Stimulated activated CD8-positive, alpha-beta memory T cell treated with anti-CD3 and anti-CD28 coated beads, Interleukin-15, amount 100 ng/mL, for 4 hours (primary cell): ENCODE data around the gene FLACC1.
"Not testable (repeated sequence)": the region's sequence is repeated elsewhere in the genome, so short reads cannot be mapped to it uniquely, and the experiment has no call there.

Source experiments
- DNase-seq, 2 donors: peaks; one replicate each; pipeline ENCODE4 v3.0.0-alpha.2; 2020; ENCODE audit warnings: low read depth in 2 of 2

FLACC1 gene

GRCh38 chr2:201255408-201256033, 101.6 kb downstream of the FLACC1 start:
- DNase-seq = no peak

GRCh38 chr2:201254081-201254730, 102.9 kb downstream of the FLACC1 start:
- DNase-seq = no peak

GRCh38 chr2:201250741-201251140, 106.4 kb downstream of the FLACC1 start:
- DNase-seq = no peak

GRCh38 chr2:201249889-201250288, 107.3 kb downstream of the FLACC1 start:
- DNase-seq = no peak

GRCh38 chr2:201248288-201248844, 108.8 kb downstream of the FLACC1 start:
- no peak for DNase-seq

- DNase-seq = no peak
Measured at GRCh38 chr2:201246280-201246679, 110.9 kb downstream of the FLACC1 start.

GRCh38 chr2:201244829-201245228, 112.3 kb downstream of the FLACC1 start:
- DNase-seq = no peak

- no peak for DNase-seq
Measured at GRCh38 chr2:201242571-201243277, 114.4 kb downstream of the FLACC1 start.

- DNase-seq = not testable (repeated sequence)
Measured at GRCh38 chr2:201239167-201239935, 117.8 kb downstream of the FLACC1 start.
